Astrocyte of the spinal cord (primary cell): ENCODE measurements around the gene SH3TC2.

ENCODE experiments used
- DNase-seq: peaks from one replicate; pipeline ENCODE4 v3.0.0; 2011; ENCODE audit warnings: low read depth, low spot score
- H3K4me3 ChIP-seq: 2 replicates; pipeline ENCODE4 v1.5.1; 2011; ENCODE audit warnings: low read depth, mild to moderate bottlenecking, low read length, moderate library complexity
- in situ Hi-C: cut with HindIII; loops from 2 replicates; pipeline ENCODE4 v1.10.0; 2017; ENCODE audit warnings: low sequenced_read_pairs
- TF ChIP-seq, protein P1 (sequence below): IDR thresholded peaks from 2 replicates; pipeline ENCODE4 v1.5.1; 2012; ENCODE audit warnings: low read depth, mild to moderate bottlenecking, low read length, inconsistent platforms

Gene SH3TC2

DNA sequence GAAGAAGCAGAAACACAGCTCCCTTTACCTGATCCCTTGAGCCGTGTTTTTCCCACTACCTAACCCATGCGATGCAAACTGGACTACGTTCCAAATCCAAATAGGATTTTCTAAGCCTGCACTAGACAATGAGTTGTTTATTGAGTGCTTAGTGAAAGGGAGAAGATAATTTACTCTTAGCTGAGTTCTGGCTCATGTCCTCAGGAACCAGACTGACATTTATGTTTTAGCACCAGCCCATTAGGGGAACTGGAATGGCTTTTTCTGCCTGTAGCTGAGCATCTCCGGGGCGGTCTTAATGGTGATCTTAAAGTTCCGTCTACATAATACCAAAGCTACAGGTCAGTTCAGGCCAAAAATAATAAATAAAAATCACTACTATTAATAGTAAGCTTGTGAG, 81.5 kb downstream of the SH3TC2 start:
- no peak overlapping the region for H3K4me3 ChIP-seq
- DNase-seq: no peak
- in situ Hi-C loops: no loop called here
- TF ChIP-seq, protein P1, sequence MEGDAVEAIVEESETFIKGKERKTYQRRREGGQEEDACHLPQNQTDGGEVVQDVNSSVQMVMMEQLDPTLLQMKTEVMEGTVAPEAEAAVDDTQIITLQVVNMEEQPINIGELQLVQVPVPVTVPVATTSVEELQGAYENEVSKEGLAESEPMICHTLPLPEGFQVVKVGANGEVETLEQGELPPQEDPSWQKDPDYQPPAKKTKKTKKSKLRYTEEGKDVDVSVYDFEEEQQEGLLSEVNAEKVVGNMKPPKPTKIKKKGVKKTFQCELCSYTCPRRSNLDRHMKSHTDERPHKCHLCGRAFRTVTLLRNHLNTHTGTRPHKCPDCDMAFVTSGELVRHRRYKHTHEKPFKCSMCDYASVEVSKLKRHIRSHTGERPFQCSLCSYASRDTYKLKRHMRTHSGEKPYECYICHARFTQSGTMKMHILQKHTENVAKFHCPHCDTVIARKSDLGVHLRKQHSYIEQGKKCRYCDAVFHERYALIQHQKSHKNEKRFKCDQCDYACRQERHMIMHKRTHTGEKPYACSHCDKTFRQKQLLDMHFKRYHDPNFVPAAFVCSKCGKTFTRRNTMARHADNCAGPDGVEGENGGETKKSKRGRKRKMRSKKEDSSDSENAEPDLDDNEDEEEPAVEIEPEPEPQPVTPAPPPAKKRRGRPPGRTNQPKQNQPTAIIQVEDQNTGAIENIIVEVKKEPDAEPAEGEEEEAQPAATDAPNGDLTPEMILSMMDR: no peak

DNA sequence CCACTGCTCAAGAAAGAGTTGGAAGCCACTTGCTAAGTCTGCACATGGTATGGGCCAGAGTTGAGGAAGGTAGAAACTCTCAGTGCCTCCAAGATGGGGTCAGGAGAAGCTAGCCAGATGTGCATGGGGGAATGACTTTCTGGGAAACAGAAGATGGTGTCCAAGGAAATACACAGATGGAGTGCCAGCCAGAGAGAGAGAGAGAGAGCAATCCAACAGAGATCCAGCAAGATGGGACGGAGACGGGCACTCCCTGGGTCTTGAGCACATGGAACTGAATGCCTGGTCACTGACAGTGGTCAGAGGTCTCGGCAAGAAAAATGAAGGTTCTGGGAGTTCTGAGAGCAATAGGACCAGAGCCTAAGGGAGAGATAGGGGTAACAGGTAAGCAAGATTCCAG, 82.1 kb downstream of the SH3TC2 start:
- TF ChIP-seq, protein P1: no peak
- in situ Hi-C loops: no loop called here
- no peak overlapping the region for H3K4me3 ChIP-seq
- DNase-seq: no peak

DNA sequence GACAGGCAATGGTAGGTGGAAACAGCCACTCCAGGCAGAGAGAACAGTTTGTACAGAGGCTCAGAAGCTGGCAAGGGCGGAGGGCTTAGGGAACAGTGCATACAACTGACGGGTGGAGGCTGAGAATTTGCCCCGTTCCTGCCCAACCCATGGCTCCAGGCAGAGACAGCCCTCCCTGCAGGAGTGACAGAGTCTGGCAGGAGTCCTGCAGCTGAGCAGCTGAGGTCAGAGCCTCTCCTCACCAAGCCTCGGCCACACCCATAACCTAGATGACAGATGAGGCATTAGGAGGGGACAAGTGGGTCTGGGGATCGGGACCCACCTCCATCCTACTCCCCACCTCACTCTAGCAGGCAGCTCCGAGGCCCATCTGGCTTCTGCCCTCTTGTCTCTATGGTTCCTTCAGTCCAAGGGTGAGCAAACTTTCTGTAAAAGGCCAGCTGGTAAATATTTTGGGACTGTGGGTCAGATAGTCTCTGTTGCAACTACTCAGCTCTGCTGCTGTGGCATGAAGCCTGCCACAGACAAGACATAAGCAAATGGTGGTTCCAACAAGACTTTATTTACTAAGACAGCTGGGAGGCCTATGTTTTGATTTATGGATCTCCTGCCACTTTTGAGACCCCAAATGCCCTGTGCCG, 83.7 kb downstream of the SH3TC2 start:
- H3K4me3 ChIP-seq: no peak overlapping the region
- TF ChIP-seq, protein P1: no peak
- in situ Hi-C loops: no loop called here
- DNase-seq: no peak

DNA sequence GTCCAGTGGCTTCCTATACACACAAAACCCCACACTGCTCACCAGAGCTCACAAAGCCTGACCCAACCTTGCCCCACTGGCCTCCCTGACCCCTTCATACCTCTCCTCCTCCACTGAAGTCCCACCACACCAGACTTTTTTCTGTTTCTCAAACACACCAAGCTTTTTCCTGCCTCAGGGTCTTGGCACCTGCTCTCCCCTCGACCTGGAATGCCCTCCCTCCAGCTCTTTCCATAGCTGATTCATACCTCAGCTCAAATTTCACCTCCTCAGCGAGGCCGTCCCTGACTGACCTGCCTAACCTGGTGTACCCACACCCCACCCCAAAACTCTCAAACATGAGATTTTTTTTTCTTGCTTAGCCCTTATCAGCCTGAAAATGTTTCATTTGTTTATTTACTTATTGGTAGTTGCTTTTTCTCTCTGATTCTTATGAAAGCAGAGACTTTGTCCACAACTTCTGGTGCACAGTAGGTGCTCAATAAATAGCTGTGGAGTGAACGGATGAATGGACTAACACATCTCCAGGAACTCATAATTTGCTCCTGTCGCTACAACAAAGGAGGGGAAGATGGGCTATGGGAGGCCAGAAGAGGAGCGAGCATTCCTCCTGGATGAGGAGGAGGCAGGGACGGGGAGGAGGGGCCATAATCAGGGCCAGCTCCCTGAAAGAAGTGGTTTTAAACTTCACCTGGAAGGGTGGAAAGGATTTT, 84.3 kb downstream of the SH3TC2 start:
- H3K4me3 ChIP-seq: no peak overlapping the region
- DNase-seq: no peak
- TF ChIP-seq, protein P1: no peak
- in situ Hi-C loops: no loop called here

DNA sequence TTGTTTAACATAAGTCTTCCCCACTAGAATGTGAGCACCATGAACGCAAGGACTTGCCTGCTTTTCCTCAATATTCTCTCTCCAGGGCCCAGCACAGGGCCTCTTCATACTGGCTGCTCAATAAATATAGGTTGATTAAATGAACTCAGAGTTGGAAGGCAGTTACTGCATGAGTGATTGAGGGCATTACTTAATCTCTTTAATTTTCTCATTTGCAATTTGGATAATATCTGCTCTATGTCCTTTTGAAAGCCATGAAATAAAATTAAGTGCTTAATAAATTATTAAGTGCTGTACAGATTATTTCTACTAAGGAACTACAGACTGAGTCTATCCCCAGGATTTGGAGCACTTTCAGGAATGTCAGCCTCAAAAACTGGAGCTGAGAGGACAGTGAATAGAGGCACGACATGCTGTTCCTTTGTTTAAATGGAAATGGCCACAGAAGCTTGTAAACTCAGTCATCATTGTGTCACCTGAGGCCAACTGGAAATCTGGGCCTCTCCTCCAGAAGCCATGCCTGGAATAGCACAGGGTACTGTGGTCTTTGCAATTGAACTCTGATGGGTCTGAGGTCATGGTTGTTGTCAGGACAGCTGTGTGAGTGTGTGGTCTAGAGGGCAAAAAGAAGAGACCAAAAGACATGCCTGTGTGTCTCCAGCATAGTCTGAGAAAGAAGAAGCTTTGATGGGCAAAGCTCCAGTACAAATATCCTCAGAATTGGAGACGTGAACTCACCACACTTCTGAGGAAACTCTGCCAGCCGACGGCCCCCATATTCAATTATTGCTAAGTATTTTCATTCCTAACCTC, 86.1 kb downstream of the SH3TC2 start:
- DNase-seq: peak; percentile 80
- in situ Hi-C loops: no loop called here
- TF ChIP-seq, protein P1: no peak
- H3K4me3 ChIP-seq: no peak overlapping the region

DNA sequence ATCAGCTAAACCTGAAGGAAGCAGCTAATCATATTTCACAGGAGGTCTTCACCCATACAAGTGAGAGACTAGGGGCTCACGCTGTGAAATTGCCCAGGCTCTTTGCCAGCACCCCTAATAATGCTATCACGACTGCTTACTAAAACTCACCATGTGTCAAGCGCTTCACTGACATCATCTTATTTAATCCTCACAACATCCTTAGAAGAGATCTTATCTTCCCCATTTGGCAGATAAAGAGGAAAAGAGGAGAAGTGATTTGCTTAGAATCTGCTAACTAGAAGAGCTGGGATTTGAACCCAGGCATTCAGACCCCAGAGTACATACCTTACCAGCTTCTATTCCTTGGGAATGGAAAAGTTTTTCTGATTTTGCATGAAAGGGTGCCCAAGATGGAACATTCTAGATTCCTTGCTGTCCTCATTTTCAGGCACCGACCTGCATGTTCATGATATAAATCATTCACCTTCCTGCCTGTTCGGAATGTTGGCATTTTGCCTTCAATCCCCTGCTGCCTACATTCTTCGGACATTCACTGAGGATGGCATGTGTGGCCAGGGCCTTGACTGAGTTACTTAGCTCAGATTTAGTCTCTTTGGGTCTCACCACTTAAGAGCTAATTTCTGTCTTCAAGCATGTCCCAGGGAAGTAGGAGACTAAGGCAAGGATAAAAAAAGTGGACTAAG, 88.1 kb downstream of the SH3TC2 start:
- no peak for DNase-seq
- TF ChIP-seq, protein P1: no peak
- in situ Hi-C loops: no loop called here
- H3K4me3 ChIP-seq: no peak overlapping the region
